ENCODE measurements around the gene ZFP69.

DNA sequence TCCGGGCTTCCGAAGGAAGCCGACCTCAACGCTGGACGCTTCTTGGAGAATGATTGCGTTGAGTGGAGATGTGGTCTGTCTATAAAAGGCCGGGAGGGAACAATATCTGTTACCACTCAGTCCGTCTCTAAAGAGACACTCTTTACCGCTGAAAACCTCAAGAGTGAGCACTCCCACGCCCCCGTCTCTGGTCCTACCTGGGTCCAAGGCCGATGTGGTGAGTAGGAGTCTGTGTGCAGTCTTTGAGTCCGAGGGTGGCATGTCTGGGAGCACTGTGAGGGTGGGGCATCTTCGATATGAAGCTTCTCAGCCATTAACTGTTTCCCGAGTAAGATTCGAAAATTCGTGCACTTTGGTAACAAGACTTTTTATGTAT is 576 bp downstream of the ZFP69 start:
- TF ChIP-seq, protein P1, sequence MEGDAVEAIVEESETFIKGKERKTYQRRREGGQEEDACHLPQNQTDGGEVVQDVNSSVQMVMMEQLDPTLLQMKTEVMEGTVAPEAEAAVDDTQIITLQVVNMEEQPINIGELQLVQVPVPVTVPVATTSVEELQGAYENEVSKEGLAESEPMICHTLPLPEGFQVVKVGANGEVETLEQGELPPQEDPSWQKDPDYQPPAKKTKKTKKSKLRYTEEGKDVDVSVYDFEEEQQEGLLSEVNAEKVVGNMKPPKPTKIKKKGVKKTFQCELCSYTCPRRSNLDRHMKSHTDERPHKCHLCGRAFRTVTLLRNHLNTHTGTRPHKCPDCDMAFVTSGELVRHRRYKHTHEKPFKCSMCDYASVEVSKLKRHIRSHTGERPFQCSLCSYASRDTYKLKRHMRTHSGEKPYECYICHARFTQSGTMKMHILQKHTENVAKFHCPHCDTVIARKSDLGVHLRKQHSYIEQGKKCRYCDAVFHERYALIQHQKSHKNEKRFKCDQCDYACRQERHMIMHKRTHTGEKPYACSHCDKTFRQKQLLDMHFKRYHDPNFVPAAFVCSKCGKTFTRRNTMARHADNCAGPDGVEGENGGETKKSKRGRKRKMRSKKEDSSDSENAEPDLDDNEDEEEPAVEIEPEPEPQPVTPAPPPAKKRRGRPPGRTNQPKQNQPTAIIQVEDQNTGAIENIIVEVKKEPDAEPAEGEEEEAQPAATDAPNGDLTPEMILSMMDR (conservative IDR thresholded peaks at IDR 0.05; ENCODE audit: low read depth, low read length): no peak
- TF ChIP-seq EZH2 (IDR thresholded peaks at IDR 0.05; ENCODE audit: low read length, unreplicated experiment) (no peak), EZH2phosphoT487 (IDR thresholded peaks at IDR 0.05; ENCODE audit: borderline replicate concordance, low read length) (no peak)
